Measurements from ENCODE around the gene XIST. TPM values are rescaled to one million over a fixed set of nuclear protein-coding genes. Genes with fewer than 3 reads are reported as not detected.

The XIST gene
- total RNA-seq, 1 experiment from 2014 or later = 1.4 TPM

DNA sequence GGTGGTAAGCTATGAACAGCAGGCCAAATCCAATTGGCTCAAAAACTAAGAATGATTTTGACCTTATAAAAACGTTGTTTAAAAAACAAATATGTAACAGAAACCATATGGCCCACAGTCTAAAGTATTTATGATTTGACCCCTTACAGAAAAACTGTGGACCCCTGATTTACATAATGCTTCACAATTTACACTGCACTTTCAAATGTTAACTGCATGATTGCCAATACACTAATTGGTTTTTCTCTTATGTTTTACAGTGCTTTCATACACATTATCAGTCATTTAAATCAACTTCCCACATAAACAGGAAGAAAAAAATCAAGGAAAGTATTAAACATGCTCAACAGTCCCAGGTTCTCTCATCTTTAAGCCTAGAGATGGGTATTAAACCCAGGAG lies 26.9 kb downstream of the XIST start:
- Histone ChIP-seq H2AK5ac (ENCODE audit: insufficient read length, low read length) (no peak overlapping the region), H2BK5ac (ENCODE audit: insufficient read length, low read length) (no peak overlapping the region), H4K5ac (ENCODE audit: insufficient read length, low read depth, low read length) (no peak overlapping the region), H3K23me2 (ENCODE audit: insufficient read length, low read depth, low read length, poor library complexity, severe bottlenecking) (no peaks in the 10 kb centered on the region), H3K79me2 (ENCODE audit: insufficient read depth, low read length) (no peaks in the 10 kb centered on the region), H3K9me3 (ENCODE audit: control insufficient read depth, low read depth, low read length) (no peaks in the 10 kb centered on the region), H4K8ac (replicated peaks; ENCODE audit: insufficient read length, low read depth, low read length) (no peak overlapping the region), H3K4me2 (ENCODE audit: insufficient read depth, insufficient read length, low read length) (no peak overlapping the region), H3K79me1 (ENCODE audit: insufficient read depth, low read depth, low read length, poor library complexity, severe bottlenecking) (no peaks in the 10 kb centered on the region), H2BK20ac (ENCODE audit: low read depth, low read length, poor library complexity, severe bottlenecking) (no peak overlapping the region), H3K14ac (ENCODE audit: insufficient read depth, low read length) (no peak overlapping the region), H2BK15ac (ENCODE audit: low read depth, low read length) (no peak overlapping the region), H2AFZ (ENCODE audit: low read length) (no peak overlapping the region), H2BK12ac (ENCODE audit: insufficient read length, low read depth, low read length) (no peak overlapping the region), H2BK120ac (ENCODE audit: low read depth, low read length, poor library complexity, severe bottlenecking) (no peak overlapping the region), H4K20me1 (ENCODE audit: control insufficient read depth, insufficient read depth, insufficient read length) (no peaks in the 10 kb centered on the region), H3K9ac (ENCODE audit: extremely low read depth, insufficient read length, low read length) (no peak overlapping the region), H3T11ph (ENCODE audit: low read length) (no peak overlapping the region), H3K4me1 (ENCODE audit: insufficient read depth, low read length) (no peaks in the 10 kb centered on the region), H4K91ac (ENCODE audit: insufficient read length, low read depth, low read length) (no peak overlapping the region), H3K4ac (ENCODE audit: low read depth, low read length) (no peak overlapping the region), H3K27ac (ENCODE audit: insufficient read length, low read depth, low read length) (no peak overlapping the region), H3K18ac (ENCODE audit: insufficient read length, low read depth, low read length) (no peak overlapping the region), H3K27me3 (ENCODE audit: insufficient read depth, low read length) (no peaks in the 10 kb centered on the region), H3K23ac (ENCODE audit: insufficient read length, low read depth, low read length) (no peak overlapping the region), H3K56ac (ENCODE audit: insufficient read length, low read depth, low read length) (no peak overlapping the region)
- TF ChIP-seq, protein P1, sequence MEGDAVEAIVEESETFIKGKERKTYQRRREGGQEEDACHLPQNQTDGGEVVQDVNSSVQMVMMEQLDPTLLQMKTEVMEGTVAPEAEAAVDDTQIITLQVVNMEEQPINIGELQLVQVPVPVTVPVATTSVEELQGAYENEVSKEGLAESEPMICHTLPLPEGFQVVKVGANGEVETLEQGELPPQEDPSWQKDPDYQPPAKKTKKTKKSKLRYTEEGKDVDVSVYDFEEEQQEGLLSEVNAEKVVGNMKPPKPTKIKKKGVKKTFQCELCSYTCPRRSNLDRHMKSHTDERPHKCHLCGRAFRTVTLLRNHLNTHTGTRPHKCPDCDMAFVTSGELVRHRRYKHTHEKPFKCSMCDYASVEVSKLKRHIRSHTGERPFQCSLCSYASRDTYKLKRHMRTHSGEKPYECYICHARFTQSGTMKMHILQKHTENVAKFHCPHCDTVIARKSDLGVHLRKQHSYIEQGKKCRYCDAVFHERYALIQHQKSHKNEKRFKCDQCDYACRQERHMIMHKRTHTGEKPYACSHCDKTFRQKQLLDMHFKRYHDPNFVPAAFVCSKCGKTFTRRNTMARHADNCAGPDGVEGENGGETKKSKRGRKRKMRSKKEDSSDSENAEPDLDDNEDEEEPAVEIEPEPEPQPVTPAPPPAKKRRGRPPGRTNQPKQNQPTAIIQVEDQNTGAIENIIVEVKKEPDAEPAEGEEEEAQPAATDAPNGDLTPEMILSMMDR (conservative IDR thresholded peaks at IDR 0.05) = no peak
- Mint-ChIP-seq H3K4me1 (peaks cover 0 to 2% of the 10 kb centered on the region in 2 experiments; a peak in 1 of 4 replicates), H3K4me3 (no peak overlapping the region), H3K27ac (no peak overlapping the region), H3K36me3 (ENCODE audit: insufficient read depth in 1 of 3, low read depth in 3 of 3) (no peaks in the 10 kb centered on the region), H3K9me3 (no peaks in the 10 kb centered on the region), H3K27me3 (ENCODE audit: low read depth) (no peaks in the 10 kb centered on the region)
- no peak for DNase-seq
- no CpG with 5 or more reads among the region's 1 CpG for WGBS (ENCODE audit: extremely low coverage, insufficient read length, low lambda C conversion rate)
